ENCODE results near the gene IL7R.

Gene IL7R

DNA sequence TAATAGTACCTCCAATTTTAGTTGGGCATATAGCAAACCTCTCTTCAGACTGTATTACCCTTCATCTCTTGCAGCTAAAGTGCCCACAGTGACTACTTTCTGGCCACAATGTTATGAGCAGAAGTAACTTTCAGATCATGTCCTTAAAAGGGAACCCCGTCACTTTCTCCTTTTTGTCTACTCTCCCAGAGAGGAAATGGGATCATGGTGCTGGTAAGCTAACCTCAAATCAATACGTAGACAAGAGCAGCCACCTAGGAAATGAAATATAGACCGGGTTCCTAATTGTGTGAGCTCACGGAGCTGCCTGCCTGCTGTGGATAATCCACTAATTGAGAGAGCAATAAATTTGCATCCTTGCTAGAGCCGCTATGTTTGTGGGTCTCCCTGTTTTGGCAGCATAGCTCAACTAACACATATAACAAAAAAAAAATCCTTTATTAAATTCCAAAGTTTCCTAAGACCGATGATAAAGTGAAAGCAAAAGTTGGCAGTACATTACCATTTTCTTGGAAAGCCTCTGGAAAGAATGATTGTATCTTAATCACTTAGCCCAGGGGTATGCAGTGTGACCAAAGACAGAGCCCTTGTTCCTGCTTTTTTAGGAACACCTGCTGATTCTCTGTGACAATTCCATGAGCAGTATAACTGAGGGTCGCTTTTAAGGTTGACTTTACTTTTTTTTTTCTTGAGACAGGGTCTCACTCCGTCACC lies 5.6 kb upstream of the IL7R start:
- H3K9ac ChIP-seq = no peak overlapping the region
- H3K4me1 ChIP-seq (ENCODE audit: low read depth, poor library complexity, severe bottlenecking) = peaks cover 32% of the 10 kb centered on the region
- no peaks in the 10 kb centered on the region for H3K36me3 ChIP-seq (ENCODE audit: insufficient read depth)
- TF ChIP-seq, protein P1, sequence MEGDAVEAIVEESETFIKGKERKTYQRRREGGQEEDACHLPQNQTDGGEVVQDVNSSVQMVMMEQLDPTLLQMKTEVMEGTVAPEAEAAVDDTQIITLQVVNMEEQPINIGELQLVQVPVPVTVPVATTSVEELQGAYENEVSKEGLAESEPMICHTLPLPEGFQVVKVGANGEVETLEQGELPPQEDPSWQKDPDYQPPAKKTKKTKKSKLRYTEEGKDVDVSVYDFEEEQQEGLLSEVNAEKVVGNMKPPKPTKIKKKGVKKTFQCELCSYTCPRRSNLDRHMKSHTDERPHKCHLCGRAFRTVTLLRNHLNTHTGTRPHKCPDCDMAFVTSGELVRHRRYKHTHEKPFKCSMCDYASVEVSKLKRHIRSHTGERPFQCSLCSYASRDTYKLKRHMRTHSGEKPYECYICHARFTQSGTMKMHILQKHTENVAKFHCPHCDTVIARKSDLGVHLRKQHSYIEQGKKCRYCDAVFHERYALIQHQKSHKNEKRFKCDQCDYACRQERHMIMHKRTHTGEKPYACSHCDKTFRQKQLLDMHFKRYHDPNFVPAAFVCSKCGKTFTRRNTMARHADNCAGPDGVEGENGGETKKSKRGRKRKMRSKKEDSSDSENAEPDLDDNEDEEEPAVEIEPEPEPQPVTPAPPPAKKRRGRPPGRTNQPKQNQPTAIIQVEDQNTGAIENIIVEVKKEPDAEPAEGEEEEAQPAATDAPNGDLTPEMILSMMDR (conservative IDR thresholded peaks at IDR 0.05; ENCODE audit: low read depth, low read length) = no peak
- H4K20me1 ChIP-seq (ENCODE audit: insufficient read depth) = no peaks in the 10 kb centered on the region
- no peak overlapping the region for H3K4me2 ChIP-seq
- no peak overlapping the region for H2AFZ ChIP-seq (ENCODE audit: low read depth)
- H3K27ac ChIP-seq = no peak overlapping the region
- H3K27me3 ChIP-seq (ENCODE audit: insufficient read depth, low read depth) = no peaks in the 10 kb centered on the region
- H3K79me2 ChIP-seq (ENCODE audit: insufficient read depth, low read depth) = no peaks in the 10 kb centered on the region
- no peak overlapping the region for H3K4me3 ChIP-seq (IDR thresholded peaks at IDR 0.05; ENCODE audit: insufficient read depth, low read depth, low read length)

DNA sequence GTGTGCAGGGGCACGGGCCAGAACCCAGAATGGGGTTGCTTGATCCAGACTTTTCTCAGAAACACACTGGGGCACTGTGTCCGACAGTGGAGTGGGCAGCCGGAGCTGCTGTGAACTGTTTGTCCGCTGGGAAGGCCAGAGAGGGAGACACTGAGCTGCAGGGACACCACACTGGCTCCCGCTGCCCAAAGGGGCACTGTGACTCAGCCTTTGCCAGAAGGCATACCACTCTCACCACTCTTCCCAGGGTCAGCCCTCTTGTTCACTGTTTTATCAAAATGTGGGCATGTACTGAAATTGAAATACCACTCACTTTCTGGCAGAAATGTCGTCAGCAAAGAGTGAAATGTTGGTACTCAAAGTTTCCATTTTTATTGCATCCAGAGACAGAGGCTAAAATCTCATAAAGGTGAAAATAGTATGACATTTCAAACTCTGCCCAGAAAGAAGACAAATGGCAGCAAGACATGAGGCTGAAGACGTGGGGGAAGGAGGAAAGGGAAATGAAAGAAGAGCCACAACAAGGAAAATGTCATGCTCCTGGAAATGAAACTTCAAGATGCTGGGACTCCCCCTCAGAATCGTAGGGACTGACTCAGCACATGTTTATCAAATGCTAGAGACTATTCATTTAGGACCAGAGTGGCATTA lies 4.5 kb upstream of the IL7R start:
- Histone ChIP-seq H3K4me2 (peak overlapping the region; percentile 48), H3K4me3 (IDR thresholded peaks at IDR 0.05; ENCODE audit: insufficient read depth, low read depth, low read length) (no peak overlapping the region), H3K36me3 (ENCODE audit: insufficient read depth) (no peaks in the 10 kb centered on the region), H2AFZ (ENCODE audit: low read depth) (peak overlapping the region; percentile 35), H4K20me1 (ENCODE audit: insufficient read depth) (no peaks in the 10 kb centered on the region), H3K79me2 (ENCODE audit: insufficient read depth, low read depth) (no peaks in the 10 kb centered on the region), H3K27ac (no peak overlapping the region), H3K9ac (no peak overlapping the region), H3K4me1 (ENCODE audit: low read depth, poor library complexity, severe bottlenecking) (peaks cover 43% of the 10 kb centered on the region), H3K27me3 (ENCODE audit: insufficient read depth, low read depth) (no peaks in the 10 kb centered on the region)
- TF ChIP-seq, protein P1 (conservative IDR thresholded peaks at IDR 0.05; ENCODE audit: low read depth, low read length) = no peak

DNA sequence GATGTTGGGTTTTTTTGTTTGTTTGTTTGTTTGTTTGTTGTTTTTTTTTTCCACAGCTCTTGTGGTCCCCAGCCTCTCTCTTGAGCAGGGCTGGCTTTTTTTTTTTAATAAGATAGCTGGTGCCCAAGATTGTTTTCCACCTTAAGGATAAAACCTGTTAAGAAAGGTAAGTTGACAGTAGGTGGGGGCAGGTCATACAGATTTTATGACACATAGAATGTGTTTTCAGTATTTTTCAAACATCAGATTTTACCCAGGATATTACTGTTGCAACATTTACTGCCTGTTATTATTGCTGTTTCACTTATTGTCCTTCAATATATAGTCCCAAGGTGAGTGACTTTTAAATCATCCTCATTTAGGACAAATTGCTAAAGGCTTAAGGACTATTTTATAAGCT lies 3.9 kb upstream of the IL7R start:
- no peaks in the 10 kb centered on the region for H3K27me3 ChIP-seq (ENCODE audit: insufficient read depth, low read depth)
- H3K4me3 ChIP-seq (IDR thresholded peaks at IDR 0.05; ENCODE audit: insufficient read depth, low read depth, low read length) = no peak overlapping the region
- H3K79me2 ChIP-seq (ENCODE audit: insufficient read depth, low read depth) = no peaks in the 10 kb centered on the region
- no peak overlapping the region for H2AFZ ChIP-seq (ENCODE audit: low read depth)
- peaks cover 46% of the 10 kb centered on the region for H3K4me1 ChIP-seq (ENCODE audit: low read depth, poor library complexity, severe bottlenecking)
- no peaks in the 10 kb centered on the region for H3K36me3 ChIP-seq (ENCODE audit: insufficient read depth)
- peak overlapping the region; percentile 48; the same call in 1 of the 2 replicates for H3K4me2 ChIP-seq
- no peak overlapping the region for H3K27ac ChIP-seq
- TF ChIP-seq, protein P1 (conservative IDR thresholded peaks at IDR 0.05; ENCODE audit: low read depth, low read length) = no peak
- H4K20me1 ChIP-seq (ENCODE audit: insufficient read depth) = no peaks in the 10 kb centered on the region
- no peak overlapping the region for H3K9ac ChIP-seq

DNA sequence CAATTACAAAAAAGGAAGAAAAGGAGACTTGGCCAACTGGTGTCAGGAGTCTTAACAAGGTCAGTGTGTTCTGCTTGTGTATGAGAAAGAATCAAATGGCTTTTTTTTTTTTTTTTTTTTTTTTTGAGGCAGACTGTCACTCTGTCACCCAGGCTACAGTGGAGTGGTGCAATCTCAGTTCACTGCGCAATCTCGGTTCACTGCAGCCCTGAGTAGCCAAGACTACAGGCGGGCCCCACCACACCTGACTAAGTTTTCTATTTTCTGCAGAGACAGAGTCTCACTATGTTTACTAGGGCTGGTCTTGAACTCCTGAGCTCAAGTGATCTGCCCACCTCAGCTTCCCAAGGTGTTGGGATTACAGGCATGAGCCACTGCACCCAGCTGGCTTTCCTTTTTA lies 3.1 kb upstream of the IL7R start:
- Histone ChIP-seq H3K4me1 (ENCODE audit: low read depth, poor library complexity, severe bottlenecking) (peaks cover 46% of the 10 kb centered on the region), H3K4me2 (no peak overlapping the region)

More for the DNA sequence above, 3.1 kb upstream of the IL7R start:
- no peak overlapping the region for H3K9ac ChIP-seq
- no peak overlapping the region for H3K4me3 ChIP-seq (IDR thresholded peaks at IDR 0.05; ENCODE audit: insufficient read depth, low read depth, low read length)
- H3K27me3 ChIP-seq (ENCODE audit: insufficient read depth, low read depth) = no peaks in the 10 kb centered on the region
- no peak overlapping the region for H2AFZ ChIP-seq (ENCODE audit: low read depth)
- no peaks in the 10 kb centered on the region for H3K36me3 ChIP-seq (ENCODE audit: insufficient read depth)
- TF ChIP-seq, protein P1 (conservative IDR thresholded peaks at IDR 0.05; ENCODE audit: low read depth, low read length) = no peak
- H3K27ac ChIP-seq = no peak overlapping the region
- H4K20me1 ChIP-seq (ENCODE audit: insufficient read depth) = no peaks in the 10 kb centered on the region
- no peaks in the 10 kb centered on the region for H3K79me2 ChIP-seq (ENCODE audit: insufficient read depth, low read depth)

All from KMS-11 (cell line).